ENCODE data around the gene DDX54.

The DDX54 gene

DNA sequence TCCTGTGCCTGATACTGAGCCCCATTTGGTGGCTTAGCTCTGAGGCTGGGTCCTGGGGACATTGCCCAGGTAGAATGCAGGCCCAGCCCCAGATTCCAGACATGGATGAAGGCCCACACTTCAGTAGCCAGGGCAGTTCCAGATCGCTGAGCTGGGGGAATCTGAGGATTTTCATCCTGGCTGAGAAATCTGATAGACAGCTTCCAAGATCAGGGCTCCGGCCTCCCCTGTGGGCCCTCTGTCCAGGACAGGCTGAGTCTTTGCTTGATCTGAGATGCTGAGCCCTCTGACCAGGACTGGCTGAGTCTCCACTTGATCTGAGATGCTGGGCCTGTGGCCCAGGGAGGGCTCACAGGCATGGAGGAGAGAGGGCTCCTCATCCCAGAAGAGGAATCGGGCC, 46.5 kb downstream of the DDX54 start:
- no peak for DNase-seq (ENCODE audit: low read depth in 2 of 2)
- no peak for TF ChIP-seq CTCF (IDR thresholded peaks at IDR 0.05; ENCODE audit: low read depth, low read length)
- H3K4me3 ChIP-seq (replicated peaks in 1 of 2; ENCODE audit: low read depth in 2 of 2, low read length in 2 of 2), result no peak overlapping the region

DNA sequence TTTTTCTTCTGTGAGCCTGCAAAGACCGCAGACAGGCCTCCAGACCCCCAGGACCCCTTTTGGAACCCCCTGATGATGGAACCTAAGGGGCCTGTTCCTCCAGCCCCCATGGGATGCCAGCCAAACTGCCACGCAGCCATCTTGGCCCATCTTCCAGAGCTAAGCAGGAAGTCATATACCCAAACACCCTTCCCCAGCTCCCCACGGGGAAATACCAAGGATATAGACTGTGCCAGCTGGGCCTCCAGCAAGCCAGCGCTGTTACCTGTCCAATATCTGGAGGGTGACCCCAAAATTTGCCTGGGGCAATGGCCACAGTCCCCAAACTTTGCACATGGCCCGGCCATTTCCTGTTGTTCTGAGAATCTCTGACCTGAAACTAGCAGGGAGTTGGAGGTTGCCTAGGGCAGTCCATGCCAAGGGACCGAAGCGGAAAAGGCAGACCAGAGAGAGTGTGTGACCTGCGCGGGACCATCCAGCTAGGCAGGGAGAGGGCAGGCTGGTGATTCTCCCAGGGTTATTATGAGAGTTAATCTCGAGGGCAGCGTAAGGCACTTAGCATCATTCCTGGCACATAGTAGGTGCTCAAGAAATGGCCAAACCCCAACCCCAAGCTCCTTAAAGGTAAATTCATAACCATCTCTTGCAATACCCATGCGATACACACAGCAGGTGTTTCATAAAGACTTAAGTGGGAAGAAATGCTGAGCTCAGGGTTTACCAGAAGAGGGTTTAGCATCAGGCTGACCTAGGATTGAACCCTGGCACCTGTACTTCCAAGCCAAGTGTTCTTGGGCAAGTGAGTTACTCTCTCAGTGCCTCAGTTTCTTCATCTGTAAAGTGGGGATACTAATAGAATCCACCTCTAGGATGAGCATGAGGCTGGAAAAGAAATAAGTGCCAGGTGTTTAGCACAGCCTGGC, 47.2 kb downstream of the DDX54 start:
- no peak for DNase-seq (ENCODE audit: low read depth in 2 of 2)
- no peak for TF ChIP-seq CTCF (IDR thresholded peaks at IDR 0.05; ENCODE audit: low read depth, low read length)
- H3K4me3 ChIP-seq (replicated peaks in 1 of 2; ENCODE audit: low read depth in 2 of 2, low read length in 2 of 2), result no peak overlapping the region

GRCh38 chr12:113136990-113137511, 48.2 kb downstream of the DDX54 start:
- H3K4me3 ChIP-seq (replicated peaks in 1 of 2; ENCODE audit: low read depth in 2 of 2, low read length in 2 of 2), result no peak overlapping the region
- no peak for TF ChIP-seq CTCF (IDR thresholded peaks at IDR 0.05; ENCODE audit: low read depth, low read length)
- DNase-seq (ENCODE audit: low read depth in 2 of 2), result no peak

GRCh38 chr12:113136128-113136989, 48.9 kb downstream of the DDX54 start:
- no peak overlapping the region for H3K4me3 ChIP-seq (replicated peaks in 1 of 2; ENCODE audit: low read depth in 2 of 2, low read length in 2 of 2)

DNA sequence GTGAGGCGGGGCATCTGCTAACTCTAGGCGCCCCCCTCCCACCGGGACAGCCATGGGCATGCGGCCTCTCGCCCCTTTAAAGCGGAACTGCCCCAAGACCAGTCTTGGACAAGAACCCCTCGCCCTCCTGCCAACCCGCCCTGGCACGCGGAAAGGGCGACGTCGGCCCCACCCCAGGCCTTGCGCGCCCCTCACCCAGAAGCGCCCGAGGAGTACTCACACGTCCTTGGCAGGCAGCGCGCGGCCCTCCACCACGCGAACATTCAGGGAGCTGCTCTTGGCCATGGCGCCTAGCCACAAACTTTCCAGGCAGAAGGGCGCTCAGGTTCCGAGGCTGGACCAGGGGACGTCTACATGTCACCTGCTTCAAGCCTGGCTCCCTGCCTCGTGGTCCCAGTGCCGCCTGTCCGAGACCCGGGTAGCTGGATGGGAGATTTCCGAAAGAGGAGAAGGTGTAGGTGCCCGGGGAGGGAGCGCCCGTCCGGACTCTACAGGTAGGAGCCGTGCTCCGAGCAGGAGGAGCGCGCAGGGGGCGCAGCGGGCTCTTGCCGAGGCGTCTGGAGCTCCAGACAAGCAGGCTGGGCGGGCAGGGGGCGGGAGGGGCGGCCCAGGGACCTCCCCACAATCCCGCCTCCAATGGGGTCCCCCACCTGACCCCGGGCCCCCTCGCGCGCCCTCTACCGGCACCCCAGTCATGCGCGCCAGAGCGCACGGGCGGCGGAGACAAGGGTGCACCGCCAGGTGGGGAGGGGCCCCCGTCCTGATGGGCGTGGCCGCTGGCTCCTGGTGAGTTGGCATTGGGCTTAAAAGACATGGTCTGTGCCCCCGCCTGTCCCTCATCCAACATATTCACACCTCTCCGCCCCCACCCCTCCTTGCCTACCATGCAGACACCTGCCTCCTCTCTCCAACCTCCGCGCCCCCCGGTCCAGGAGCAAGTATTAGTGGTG, 49.8 kb downstream of the DDX54 start, which contains the start of gene RASAL1:
Gene RASAL1, minus strand, starts transcription at position 584 of the 950 bp plus-strand sequence. Its CDS starts 299 bp downstream, at position 285.
- H3K4me3 ChIP-seq (replicated peaks in 1 of 2; ENCODE audit: low read depth in 2 of 2, low read length in 2 of 2), result no peak within 1 kb of the TSS
- DNase-seq (ENCODE audit: low read depth in 2 of 2), result no peak
- TF ChIP-seq CTCF (IDR thresholded peaks at IDR 0.05; ENCODE audit: low read depth, low read length), result no peak

More at GRCh38 chr12:113136128-113136989, 48.9 kb downstream of the DDX54 start:
- no peak for DNase-seq (ENCODE audit: low read depth in 2 of 2)
- no peak for TF ChIP-seq CTCF (IDR thresholded peaks at IDR 0.05; ENCODE audit: low read depth, low read length)
